Endothelial cell of umbilical vein (primary cell): ENCODE results near the gene STT3B. TPM values are rescaled to one million over a fixed set of nuclear protein-coding genes. Genes with fewer than 3 reads are reported as not detected.

ENCODE experiments used
- BruUV-seq: library from RNA; stranded (reverse); fragments of 400-500 nt; replicated peaks from 2 replicates; lab custom pipeline; 2021; lab: Mats Ljungman, UMichigan
- CTCF ChIA-PET: fragments of 300-600, 350-600 bp; sonication (Branson Sonifier 250); formaldehyde crosslinking; loops from one replicate; lab custom pipeline; 2021; ENCODE audit warnings: antibody characterized with exemption, inconsistent platforms; lab: Charles Lee
- POLR2A ChIA-PET: fragments of 300-600, 350-600 bp; sonication (Branson Sonifier 250); formaldehyde crosslinking; loops from one replicate; lab custom pipeline; 2021; ENCODE audit warnings: antibody characterized with exemption, inconsistent platforms; lab: Charles Lee
- DNase-seq: peaks from one replicate; pipeline ENCODE4 v3.0.0-alpha.2; 2011; ENCODE audit warnings: low read depth, low spot score
- FAIRE-seq: peaks from 2 replicates; lab custom pipeline; 2011; peaks lifted over from hg19 to GRCh38; lab: Jason Lieb, UNC
- H2AFZ ChIP-seq: 2 replicates; pipeline ENCODE4 v1.6.0; 2012; ENCODE audit warnings: low read depth, low read length, control low read depth, inconsistent platforms
- H3K27ac ChIP-seq: 2 replicates; pipeline ENCODE4 v1.5.1; 2011; ENCODE audit warnings: low read depth, mild to moderate bottlenecking, control low read depth, low read length, moderate library complexity; ENCODE audit not compliant: insufficient read depth
- H3K27me3 ChIP-seq, 2 experiments: 2 replicates each; pipeline versions ENCODE4 v1.6.0 to v1.6.1; 2011; ENCODE audit warnings: low read length in 2 of 2, mixed read lengths in 1 of 2; ENCODE audit not compliant: control insufficient read depth in 2 of 2, insufficient read depth in 2 of 2
- H3K36me3 ChIP-seq, 2 experiments: 2 replicates in 1 of 2; 3 replicates in 1 of 2; pipeline ENCODE4 v1.5.1; 2011; ENCODE audit warnings: low read length in 2 of 2, mild to moderate bottlenecking in 1 of 2, moderate library complexity in 1 of 2; ENCODE audit not compliant: control insufficient read depth in 2 of 2, insufficient read depth in 2 of 2; ENCODE audit errors: extremely low read depth in 1 of 2
- H3K4me1 ChIP-seq: 3 replicates; pipeline ENCODE4 v1.5.1; 2011; ENCODE audit warnings: mild to moderate bottlenecking, low read length; ENCODE audit not compliant: control insufficient read depth, insufficient read depth; ENCODE audit errors: extremely low read depth
- H3K4me2 ChIP-seq: 2 replicates; pipeline ENCODE4 v1.6.1; 2011; ENCODE audit warnings: low read length, control low read depth, mixed read lengths; ENCODE audit not compliant: insufficient read depth
- H3K4me3 ChIP-seq, 3 experiments: fragments of 200-600 bp in 1 of 3; sonication (generic), shearing (Covaris generic) in 1 of 3; replicated peaks in 1 of 3; 2 replicates each; pipeline ENCODE4 v1.5.1; 2011 to 2016; ENCODE audit warnings: control low read depth in 3 of 3, low read length in 3 of 3, mild to moderate bottlenecking in 2 of 3, inconsistent platforms in 1 of 3, low read depth in 1 of 3, moderate library complexity in 1 of 3; ENCODE audit not compliant: insufficient read depth in 1 of 3
- H3K79me2 ChIP-seq: 2 replicates; pipeline ENCODE4 v1.6.0; 2012; ENCODE audit warnings: low read length, inconsistent platforms; ENCODE audit not compliant: control insufficient read depth, insufficient read depth
- H3K9ac ChIP-seq: replicated peaks from 2 replicates; pipeline ENCODE3; 2011; ENCODE audit warnings: low read length, control low read depth; ENCODE audit not compliant: insufficient read depth; ENCODE audit errors: extremely low read depth
- H3K9me1 ChIP-seq: replicated peaks from 3 replicates; pipeline ENCODE4 v1.6.0; 2011; ENCODE audit warnings: mild to moderate bottlenecking, low read length; ENCODE audit not compliant: control insufficient read depth, insufficient read depth; ENCODE audit errors: extremely low read depth
- H3K9me3 ChIP-seq: replicated peaks from 2 replicates; pipeline ENCODE4 v1.5.1; 2012; ENCODE audit warnings: low read length, inconsistent platforms; ENCODE audit not compliant: control insufficient read depth, insufficient read depth
- H4K20me1 ChIP-seq: replicated peaks from 2 replicates; pipeline ENCODE3; 2011; ENCODE audit warnings: mild to moderate bottlenecking, low read length; ENCODE audit not compliant: control insufficient read depth, insufficient read depth; ENCODE audit errors: extremely low read depth
- EZH2 ChIP-seq: IDR thresholded peaks from 2 replicates; pipeline ENCODE4 v1.6.1; 2012; ENCODE audit warnings: borderline replicate concordance, low read depth, mild to moderate bottlenecking, moderate library complexity, low read length, inconsistent platforms; ENCODE audit not compliant: severe bottlenecking
- FOS ChIP-seq: IDR thresholded peaks from 2 replicates; pipeline ENCODE4 v1.6.1; 2011; ENCODE audit warnings: mild to moderate bottlenecking, low read length, moderate library complexity, borderline replicate concordance; ENCODE audit not compliant: insufficient read depth
- GATA2 ChIP-seq: IDR thresholded peaks from 2 replicates; pipeline ENCODE4 v1.7.0; 2011; ENCODE audit warnings: low read depth, mild to moderate bottlenecking, moderate library complexity, mixed read lengths, low read length; ENCODE audit not compliant: insufficient read length, insufficient read depth
- JUN ChIP-seq: IDR thresholded peaks from 2 replicates; pipeline ENCODE4 v1.6.1; 2011; ENCODE audit warnings: borderline replicate concordance, low read depth; ENCODE audit not compliant: insufficient read length, insufficient read depth
- MYC ChIP-seq: IDR thresholded peaks from one replicate; pipeline ENCODE4 v1.6.1; 2011; ENCODE audit warnings: mild to moderate bottlenecking, low read depth, low read length
- POLR2A ChIP-seq: IDR thresholded peaks from 2 replicates; pipeline ENCODE4 v1.6.1; 2012; ENCODE audit warnings: low read depth, mild to moderate bottlenecking, control low read depth, low read length
- POLR2AphosphoS5 ChIP-seq: IDR thresholded peaks from 2 replicates; pipeline ENCODE4 v1.6.1; 2012; ENCODE audit warnings: low read depth, mild to moderate bottlenecking, control low read depth, low read length, moderate library complexity; ENCODE audit not compliant: insufficient read depth
- dilution Hi-C: fragments of 300-500 bp; cut with MboI; formaldehyde crosslinking; loops from one replicate; pipeline ENCODE4 v1.15.0; 2019; ENCODE audit warnings: low sequenced_read_pairs; ENCODE audit not compliant: extremely low pct_ligation_motif_present
- intact Hi-C: fragments of 100-400 bp; cut with micrococcal nuclease; formaldehyde crosslinking; loops from one replicate; pipeline ENCODE4 v1.10.0; 2022
- polyA plus RNA-seq, 4 experiments: library from polyadenylated mRNA; depleted of rRNA in 3 of 4; stranded (reverse) in 3 of 4; unstranded in 1 of 4; fragments of >200 nt; gene quantifications; 2 replicates each; pipeline versions ENCODE4 v1.2.1 to v1.2.3, GENCODE V29; 2011 to 2012; ENCODE audit warnings: missing spikeins in 1 of 4
- total RNA-seq: library from RNA; stranded (reverse); gene quantifications from 2 replicates; pipeline ENCODE4 v1.2.3, GENCODE V29; 2021
- TF ChIP-seq, protein P1 (sequence below), 2 donors: IDR thresholded peaks; 1 replicate in 1 of 2; 2 replicates in 1 of 2; pipeline ENCODE4 v1.5.1; 2011; ENCODE audit warnings: low read length in 2 of 2, mild to moderate bottlenecking in 2 of 2, moderate library complexity in 2 of 2, control low read depth in 1 of 2, inconsistent platforms in 1 of 2, low read depth in 1 of 2; ENCODE audit not compliant: insufficient read depth in 1 of 2; ENCODE audit errors: extremely low read depth in 1 of 2
- TF ChIP-seq, protein P2 (sequence below): IDR thresholded peaks from 2 replicates; pipeline ENCODE4 v1.6.1; 2011; ENCODE audit not compliant: insufficient read depth, insufficient read length

Gene STT3B
- total and polyA plus RNA-seq, 2 donors (not counting 3 experiments of a cell fraction or from before 2014, with no cell fraction given), result 56.4 to 113 TPM

DNA sequence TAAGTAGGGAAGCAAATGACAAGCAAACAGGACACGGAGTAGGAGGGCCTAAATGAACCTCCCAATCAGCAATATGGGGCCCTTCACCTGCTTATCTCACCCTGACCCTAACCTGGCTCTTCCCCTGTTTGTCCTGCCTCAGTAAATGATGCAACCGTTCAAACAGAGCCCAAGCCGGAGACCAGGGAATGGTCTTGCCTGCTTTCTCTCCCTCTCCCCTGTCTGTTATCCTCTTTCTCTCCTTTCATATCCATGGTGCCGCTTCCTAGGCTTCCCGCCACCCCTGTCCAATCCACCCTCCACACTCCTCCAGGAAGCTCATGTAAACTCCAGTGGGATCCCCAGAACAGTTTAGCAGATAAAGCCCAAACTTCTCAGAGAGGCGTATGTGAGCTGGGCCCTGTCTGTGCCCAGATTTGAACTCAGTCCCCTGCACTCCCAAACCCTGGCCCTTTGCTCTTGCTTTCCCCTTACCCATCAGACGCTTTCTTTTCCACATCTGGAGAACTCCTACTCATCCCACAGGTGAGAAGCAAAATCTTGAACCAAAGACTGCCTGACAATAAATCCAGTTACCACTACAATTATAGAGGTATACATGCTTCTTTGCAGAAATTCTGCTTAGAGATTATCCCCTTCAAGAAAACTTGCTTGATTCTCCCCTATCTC lies 45.7 kb upstream of the STT3B start:
- H3K79me2 ChIP-seq, result no peaks in the 10 kb centered on the region
- no peak for TF ChIP-seq MYC
- TF ChIP-seq, protein P1, sequence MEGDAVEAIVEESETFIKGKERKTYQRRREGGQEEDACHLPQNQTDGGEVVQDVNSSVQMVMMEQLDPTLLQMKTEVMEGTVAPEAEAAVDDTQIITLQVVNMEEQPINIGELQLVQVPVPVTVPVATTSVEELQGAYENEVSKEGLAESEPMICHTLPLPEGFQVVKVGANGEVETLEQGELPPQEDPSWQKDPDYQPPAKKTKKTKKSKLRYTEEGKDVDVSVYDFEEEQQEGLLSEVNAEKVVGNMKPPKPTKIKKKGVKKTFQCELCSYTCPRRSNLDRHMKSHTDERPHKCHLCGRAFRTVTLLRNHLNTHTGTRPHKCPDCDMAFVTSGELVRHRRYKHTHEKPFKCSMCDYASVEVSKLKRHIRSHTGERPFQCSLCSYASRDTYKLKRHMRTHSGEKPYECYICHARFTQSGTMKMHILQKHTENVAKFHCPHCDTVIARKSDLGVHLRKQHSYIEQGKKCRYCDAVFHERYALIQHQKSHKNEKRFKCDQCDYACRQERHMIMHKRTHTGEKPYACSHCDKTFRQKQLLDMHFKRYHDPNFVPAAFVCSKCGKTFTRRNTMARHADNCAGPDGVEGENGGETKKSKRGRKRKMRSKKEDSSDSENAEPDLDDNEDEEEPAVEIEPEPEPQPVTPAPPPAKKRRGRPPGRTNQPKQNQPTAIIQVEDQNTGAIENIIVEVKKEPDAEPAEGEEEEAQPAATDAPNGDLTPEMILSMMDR (IDR thresholded peaks at IDR 0.05; ENCODE audit: extremely low read depth in 1 of 2, insufficient read depth in 1 of 2, low read depth in 1 of 2, low read length in 2 of 2), result no peak
- TF ChIP-seq, protein P2, sequence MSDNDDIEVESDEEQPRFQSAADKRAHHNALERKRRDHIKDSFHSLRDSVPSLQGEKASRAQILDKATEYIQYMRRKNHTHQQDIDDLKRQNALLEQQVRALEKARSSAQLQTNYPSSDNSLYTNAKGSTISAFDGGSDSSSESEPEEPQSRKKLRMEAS, result no peak
- TF ChIP-seq EZH2, result no peak
- TF ChIP-seq GATA2, result no peak
- TF ChIP-seq POLR2AphosphoS5, result no peak
- TF ChIP-seq FOS, result no peak
- no peak for TF ChIP-seq JUN
- no peak for TF ChIP-seq POLR2A
- dilution Hi-C loops (no loop called here), intact Hi-C loops (no loop called here)
- ChIA-PET POLR2A (no interaction called here), CTCF (no interaction called here)
- no peak for FAIRE-seq
- H3K4me2 ChIP-seq, result no peak overlapping the region
- H4K20me1 ChIP-seq, result no peaks in the 10 kb centered on the region
- no peak overlapping the region for H3K9ac ChIP-seq
- no peaks in the 10 kb centered on the region for H3K27me3 ChIP-seq
- BruUV-seq, result no TSS peak
- no peak overlapping the region for H2AFZ ChIP-seq
- DNase-seq, result no peak
- H3K9me3 ChIP-seq, result no peaks in the 10 kb centered on the region
- no peak overlapping the region for H3K27ac ChIP-seq
- no peaks in the 10 kb centered on the region for H3K9me1 ChIP-seq
- H3K4me3 ChIP-seq, result no peak overlapping the region
- H3K36me3 ChIP-seq, result no peaks in the 10 kb centered on the region
- no peaks in the 10 kb centered on the region for H3K4me1 ChIP-seq
